GM21515 (cell line): ENCODE measurements around the gene ZNG1B.
"Not testable (repeated sequence)": the region's sequence is repeated elsewhere in the genome, so short reads cannot be mapped to it uniquely, and the experiment has no call there.

Experiments used
- ATAC-seq: cut with Tn5 transposase; IDR thresholded peaks from one replicate; pipeline ENCODE4 v1.9.1; 2021; ENCODE audit not compliant: unreplicated experiment

The ZNG1B gene

DNA sequence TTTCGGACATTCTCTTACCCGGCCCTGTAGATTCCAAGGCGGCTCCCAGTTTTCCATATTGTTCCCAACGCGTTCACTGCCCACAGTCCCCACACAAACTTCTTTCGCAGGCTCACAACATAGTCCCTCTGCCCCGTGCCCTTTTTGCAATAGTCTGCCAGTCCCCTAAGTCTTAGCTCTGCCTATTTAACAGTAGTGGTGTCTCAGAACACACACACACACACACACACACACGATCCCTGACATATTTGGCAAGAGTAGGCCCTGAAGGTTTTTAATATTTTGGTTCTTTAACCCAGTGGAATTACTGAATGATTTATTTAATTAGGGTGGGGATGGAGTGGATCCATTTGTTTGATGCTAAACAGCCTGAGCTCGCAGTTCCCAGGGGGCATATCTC is 105.0 kb downstream of the ZNG1B start:
- ATAC-seq, result not testable (repeated sequence)
